Suprapubic skin (tissue), 4 donors: ENCODE results near the gene TGFBR2. TPM values are rescaled to one million over a fixed set of nuclear protein-coding genes. Genes with fewer than 3 reads are reported as not detected.

Experiments used
- DNase-seq, 2 donors: peaks; one replicate each; pipeline ENCODE4 v3.0.0-alpha.2; 2019; ENCODE audit warnings: low spot score in 2 of 2
- H3K27ac ChIP-seq: fragments of 200-600 bp; sonication (generic); one replicate; pipeline ENCODE4 v1.5.1; 2019
- H3K27me3 ChIP-seq: fragments of 200-600 bp; sonication (generic); one replicate; pipeline ENCODE4 v1.5.1; 2019
- H3K36me3 ChIP-seq: fragments of 200-600 bp; sonication (generic); one replicate; pipeline ENCODE4 v1.5.1; 2019
- H3K4me1 ChIP-seq: fragments of 200-600 bp; sonication (generic); one replicate; pipeline ENCODE4 v1.5.1; 2019
- H3K4me3 ChIP-seq: fragments of 200-600 bp; sonication (generic); one replicate; pipeline ENCODE4 v1.5.1; 2019; ENCODE audit warnings: mild to moderate bottlenecking
- H3K9me3 ChIP-seq: fragments of 200-600 bp; sonication (generic); one replicate; pipeline ENCODE4 v1.5.1; 2019
- CTCF ChIP-seq, 2 donors: fragments of 200-600 bp in 1 of 2; fragments of 450-650 bp in 1 of 2; sonication (generic) in 1 of 2; IDR thresholded peaks; one replicate each; pipeline ENCODE4 v1.5.1; 2016 to 2019; ENCODE audit warnings: antibody characterized with exemption in 2 of 2, mild to moderate bottlenecking in 1 of 2, moderate library complexity in 1 of 2
- EP300 ChIP-seq: sonication (generic); formaldehyde crosslinking; IDR thresholded peaks from one replicate; pipeline ENCODE4 v1.6.1; 2017; ENCODE audit warnings: antibody characterized with exemption
- POLR2A ChIP-seq, 2 donors: fragments of 450-650 bp; IDR thresholded peaks; one replicate each; pipeline ENCODE4 v1.6.1; 2017; ENCODE audit warnings: antibody characterized with exemption in 2 of 2, mild to moderate bottlenecking in 2 of 2, moderate library complexity in 2 of 2
- POLR2AphosphoS5 ChIP-seq, 3 donors: sonication (generic); formaldehyde crosslinking; IDR thresholded peaks; one replicate each; pipeline ENCODE4 v1.6.1; 2017; ENCODE audit warnings: antibody characterized with exemption in 3 of 3
- WGBS: methylation state at CpG from one replicate; pipeline ENCODE4 v1.1.5; 2018; 5-methylcytosine and 5-hydroxymethylcytosine counted together
- total RNA-seq, 4 donors: library from RNA; depleted of rRNA; stranded (reverse); fragments of >200 nt; gene quantifications; one replicate each; pipeline ENCODE4 v1.1.0, GENCODE V29; 2016

TGFBR2 gene
- total RNA-seq, result 10 to 100 TPM; 63.7 to 84.3 (median 83.3) TPM

GRCh38 chr3:30606301-30607031 is at the start of gene TGFBR2:
TGFBR2 (plus strand) TSS chr3:30606601; CDS start chr3:30606884, 283 bp downstream.
- 0% methylated on average over 11 of the region's 71 CpGs for WGBS

GRCh38 chr3:30557746-30558303 is 48.6 kb upstream of the TGFBR2 start:
- Histone ChIP-seq H3K36me3 (no peaks in the 10 kb centered on the region), H3K4me3 (no peak overlapping the region), H3K27ac (no peak overlapping the region), H3K9me3 (no peaks in the 10 kb centered on the region), H3K4me1 (no peaks in the 10 kb centered on the region), H3K27me3 (no peaks in the 10 kb centered on the region)
- TF ChIP-seq EP300 (no peak), POLR2AphosphoS5 (IDR thresholded peaks at IDR 0.05) (no peak), CTCF (IDR thresholded peaks at IDR 0.05) (no peak), POLR2A (IDR thresholded peaks at IDR 0.05) (no peak)
- DNase-seq, result no peak
- WGBS, result 97% methylated on average over 1 of the region's 1 CpG

More at GRCh38 chr3:30606301-30607031, at the start of gene TGFBR2:
- Histone ChIP-seq H3K9me3 (no peaks in the 10 kb centered on the region), H3K4me3 (peak within 1 kb of the TSS; percentile 86), H3K27ac (peak within 1 kb of the TSS; percentile 99), H3K27me3 (no peaks in the 10 kb centered on the region), H3K36me3 (no peaks in the 10 kb centered on the region), H3K4me1 (peaks cover 40% of the 10 kb centered on the region)
- TF ChIP-seq POLR2AphosphoS5 (IDR thresholded peaks at IDR 0.05), result peak; percentile 58 to 83 (median 81)
- peak; percentile 4 to 41 for TF ChIP-seq CTCF (IDR thresholded peaks at IDR 0.05)
- no peak for TF ChIP-seq EP300
- TF ChIP-seq POLR2A (IDR thresholded peaks at IDR 0.05), result peak in 1 of 2 donors; percentile 91
- peak; percentile 97 to 98 for DNase-seq

- WGBS, result 98% methylated on average over 1 of the region's 1 CpG
- no peaks in the 10 kb centered on the region for H3K9me3 ChIP-seq
- no peak for DNase-seq
- no peak overlapping the region for H3K27ac ChIP-seq
- TF ChIP-seq EP300 (no peak), CTCF (IDR thresholded peaks at IDR 0.05) (no peak), POLR2AphosphoS5 (IDR thresholded peaks at IDR 0.05) (no peak), POLR2A (IDR thresholded peaks at IDR 0.05) (no peak)
- H3K4me1 ChIP-seq, result no peaks in the 10 kb centered on the region
- H3K27me3 ChIP-seq, result no peaks in the 10 kb centered on the region
- no peaks in the 10 kb centered on the region for H3K36me3 ChIP-seq
- no peak overlapping the region for H3K4me3 ChIP-seq
These were observed 42.4 kb upstream of the TGFBR2 start for GRCh38 chr3:30563956-30564355.

- DNase-seq, result no peak
- 91% methylated on average over 8 of the region's 8 CpGs for WGBS
These were observed 39.2 kb upstream of the TGFBR2 start for GRCh38 chr3:30567139-30567753.

More at GRCh38 chr3:30567139-30567753, 39.2 kb upstream of the TGFBR2 start:
- no peaks in the 10 kb centered on the region for H3K27me3 ChIP-seq
- no peak overlapping the region for H3K4me3 ChIP-seq
- no peak for TF ChIP-seq POLR2AphosphoS5 (IDR thresholded peaks at IDR 0.05)
- no peak for TF ChIP-seq CTCF (IDR thresholded peaks at IDR 0.05)
- no peak for TF ChIP-seq EP300
- no peak for TF ChIP-seq POLR2A (IDR thresholded peaks at IDR 0.05)
- no peaks in the 10 kb centered on the region for H3K4me1 ChIP-seq
- no peaks in the 10 kb centered on the region for H3K36me3 ChIP-seq
- no peak overlapping the region for H3K27ac ChIP-seq
- H3K9me3 ChIP-seq, result no peaks in the 10 kb centered on the region
